Measurements from ENCODE around the gene ERC2.
A peak's percentile ranks its signal among the peaks of the same experiment; 100 is the strongest.

The ERC2 gene

DNA sequence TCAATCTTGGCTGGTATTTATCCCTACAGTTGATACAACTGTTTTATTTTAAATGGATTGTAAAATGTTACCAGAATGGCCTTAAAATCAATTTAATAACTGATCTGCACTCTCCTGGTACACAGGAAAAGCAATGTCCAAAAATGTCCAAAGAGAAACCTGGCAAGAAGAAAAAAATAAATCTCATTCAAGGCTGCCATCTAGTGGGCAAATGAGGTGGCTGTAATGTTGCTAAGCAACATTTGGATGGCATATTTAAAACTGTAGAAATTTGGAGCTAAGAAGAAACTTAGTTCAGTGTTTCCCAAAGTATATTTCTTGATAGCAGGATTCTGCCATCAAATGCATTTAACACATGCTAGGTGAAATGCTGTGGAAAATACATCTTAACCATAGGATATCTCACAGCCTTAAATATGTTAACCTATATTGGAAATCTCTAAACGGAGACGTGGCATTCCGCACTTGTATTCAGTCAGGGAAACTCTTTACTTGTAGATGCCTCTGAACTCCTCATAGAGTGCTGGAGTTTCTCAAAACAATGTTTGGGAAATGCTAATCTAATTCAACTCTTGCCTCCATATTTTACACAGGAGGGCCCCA lies 216.8 kb downstream of the ERC2 start:
- peak; percentile 7 for DNase-seq (ENCODE audit: low spot score)

- no peak for DNase-seq (ENCODE audit: low spot score)
Measured at GRCh38 chr3:56248021-56248420, 220.2 kb downstream of the ERC2 start.

DNA sequence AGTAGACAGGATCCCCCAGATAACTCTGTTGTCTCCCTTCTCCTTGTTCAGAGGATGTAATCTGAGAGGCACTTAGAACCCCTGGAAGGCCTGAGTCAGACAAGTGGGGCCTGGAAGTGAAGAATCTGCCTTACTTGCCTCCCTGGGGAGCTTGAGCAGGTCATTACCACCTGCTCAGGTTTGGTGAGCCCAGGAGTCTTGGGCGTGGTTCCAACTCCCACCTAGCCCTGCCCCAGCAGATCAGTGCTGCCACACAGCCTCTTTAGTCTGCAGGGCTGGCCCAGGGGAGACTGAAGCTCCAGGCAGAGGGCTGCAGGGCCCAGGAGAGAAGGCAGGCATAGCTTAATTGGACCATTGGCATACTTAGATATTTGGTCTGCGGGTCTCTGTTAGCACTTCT lies 230.0 kb downstream of the ERC2 start:
- no peak for DNase-seq (ENCODE audit: low spot score)

- no peak for DNase-seq (ENCODE audit: low spot score)
Measured at GRCh38 chr3:56233742-56234141, 234.5 kb downstream of the ERC2 start.

DNA sequence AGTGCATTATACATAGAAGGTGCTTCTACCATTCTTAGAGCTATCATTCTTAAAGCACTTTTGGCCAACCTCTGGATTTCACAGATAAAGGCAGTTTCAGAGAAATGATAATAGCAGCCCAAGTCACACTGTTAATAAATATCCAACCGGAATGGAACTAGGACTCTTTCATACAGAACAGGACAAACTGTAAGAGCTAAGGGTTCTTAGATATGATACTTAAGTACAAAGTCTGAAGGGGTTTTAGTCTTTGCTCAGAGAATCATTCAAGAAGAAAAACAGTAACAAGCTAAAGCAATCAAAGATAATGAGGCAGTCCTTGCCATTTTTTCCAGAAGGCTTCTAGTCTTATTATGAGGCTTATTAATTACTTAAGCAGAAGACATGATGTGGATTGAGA lies 239.0 kb downstream of the ERC2 start:
- DNase-seq (ENCODE audit: low spot score), result no peak

GRCh38 chr3:56222866-56223265 lies 245.4 kb downstream of the ERC2 start:
- no peak for DNase-seq (ENCODE audit: low spot score)

- no peak for DNase-seq (ENCODE audit: low spot score)
Measured at GRCh38 chr3:56219894-56220805, 248.1 kb downstream of the ERC2 start.

DNA sequence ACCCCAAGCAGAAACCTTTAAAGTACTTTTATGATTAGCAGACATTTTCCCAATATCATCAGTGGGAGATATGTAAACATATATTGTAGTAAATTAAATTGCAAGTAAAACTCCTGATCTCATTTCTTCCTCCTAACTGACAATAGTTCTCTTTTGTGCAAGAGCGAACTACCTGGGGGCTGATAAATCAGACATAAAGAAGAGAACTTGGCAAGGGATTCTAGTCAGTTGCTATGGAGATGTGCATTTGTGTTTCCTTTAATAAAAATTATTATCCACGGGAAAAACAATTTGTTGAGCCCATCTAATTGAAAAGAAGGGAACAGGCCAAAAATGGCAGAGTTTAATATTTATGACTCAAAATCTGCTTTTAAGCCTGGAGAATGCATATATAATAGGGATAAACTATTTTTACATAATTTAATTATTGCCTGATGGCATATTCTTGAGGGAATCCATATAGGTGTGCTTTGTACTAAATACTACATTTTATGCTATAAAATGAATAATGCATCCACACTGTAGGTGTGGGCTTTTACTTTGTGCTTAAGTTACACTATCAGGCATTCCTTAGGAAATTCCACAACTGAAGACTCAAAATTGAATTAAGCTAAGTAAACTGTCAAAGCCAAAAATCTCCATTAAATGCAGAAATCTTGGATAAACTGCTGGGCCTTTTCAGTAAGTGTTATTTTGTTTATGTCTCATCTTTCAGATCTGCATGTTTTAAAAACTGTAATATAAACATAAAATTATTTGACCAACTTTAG lies 258.1 kb downstream of the ERC2 start:
- DNase-seq (ENCODE audit: low spot score), result no peak

DNA sequence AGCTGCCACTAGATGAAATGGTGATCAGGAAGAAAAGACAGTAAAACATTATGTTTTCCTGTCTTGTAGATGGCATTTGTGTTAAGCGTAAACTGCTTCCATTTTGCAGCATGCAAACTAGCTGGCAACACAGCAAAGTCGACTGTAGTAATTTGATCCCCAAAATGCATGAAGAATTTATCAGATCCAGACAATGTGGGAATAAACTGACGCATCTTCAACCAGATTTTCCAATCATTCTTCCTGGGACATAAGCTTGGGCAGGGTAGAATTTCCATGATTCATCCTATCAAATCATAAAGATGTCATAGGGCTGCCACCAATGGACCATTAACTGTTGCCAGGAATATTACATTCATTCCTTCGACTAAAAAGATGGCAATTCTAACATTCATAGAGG lies 260.3 kb downstream of the ERC2 start:
- no peak for DNase-seq (ENCODE audit: low spot score)

GRCh38 chr3:56205406-56205805 lies 262.9 kb downstream of the ERC2 start:
- no peak for DNase-seq (ENCODE audit: low spot score)

GRCh38 chr3:56202997-56203396 lies 265.3 kb downstream of the ERC2 start:
- no peak for DNase-seq (ENCODE audit: low spot score)

GRCh38 chr3:56201407-56201806 lies 266.9 kb downstream of the ERC2 start:
- DNase-seq (ENCODE audit: low spot score), result no peak

DNA sequence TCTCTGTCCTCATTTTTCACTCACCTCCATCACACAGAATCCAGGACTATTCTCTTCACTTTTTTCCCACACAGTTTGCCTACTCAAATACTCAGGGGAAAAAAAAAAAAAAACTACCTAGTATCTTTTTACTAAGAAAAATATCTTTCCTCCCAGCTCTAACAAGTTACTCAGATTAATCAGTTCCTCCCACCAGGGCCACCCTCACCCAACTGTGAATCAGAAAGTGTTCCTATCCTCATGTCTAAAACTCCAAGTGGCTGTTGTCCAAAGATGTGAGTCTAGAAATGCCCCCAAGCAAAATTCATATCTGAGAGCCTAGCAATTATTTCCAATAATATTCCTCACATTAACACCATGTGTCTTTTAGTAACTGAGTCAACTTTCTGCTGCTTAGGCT lies 268.0 kb downstream of the ERC2 start:
- DNase-seq (ENCODE audit: low spot score), result no peak

DNA sequence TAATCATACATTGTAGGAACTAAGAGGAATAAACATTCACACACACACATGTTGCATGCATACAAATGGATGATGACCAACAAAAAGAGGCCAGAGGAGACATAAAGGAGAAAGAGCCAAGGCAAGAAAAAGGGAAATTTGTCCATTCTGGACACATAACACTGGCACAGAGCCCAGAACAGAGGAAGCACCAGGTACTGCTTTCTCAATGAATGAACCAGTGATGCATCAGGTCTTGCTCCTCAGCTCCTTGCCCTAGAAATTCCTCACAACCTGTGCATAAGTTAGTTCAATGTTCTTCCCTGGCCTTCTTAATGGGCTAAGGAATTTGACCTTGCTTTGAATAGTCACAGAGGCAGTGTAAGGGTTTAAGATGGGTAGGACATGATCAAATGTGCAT lies 270.3 kb downstream of the ERC2 start:
- no peak for DNase-seq (ENCODE audit: low spot score)

GRCh38 chr3:56197259-56197965 lies 270.9 kb downstream of the ERC2 start:
- DNase-seq (ENCODE audit: low spot score), result no peak

DNA sequence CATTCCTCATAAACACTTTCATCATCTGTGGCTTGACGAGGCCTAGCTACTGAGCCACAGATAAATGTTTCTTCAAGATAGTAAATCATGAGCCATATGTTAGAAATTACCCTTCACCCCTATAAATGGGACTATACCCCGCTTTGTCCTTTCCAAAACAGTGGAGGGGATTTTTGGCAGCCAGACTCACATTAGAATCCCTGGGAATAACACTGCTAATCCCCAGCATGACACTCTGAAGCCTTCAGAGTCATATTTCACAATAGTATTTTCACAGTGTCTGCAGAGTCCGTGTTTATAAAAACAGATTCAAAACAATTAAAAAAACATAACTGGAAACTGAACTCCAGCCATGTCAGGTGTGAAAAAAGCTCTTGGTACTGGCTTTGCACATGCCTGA lies 271.6 kb downstream of the ERC2 start:
- DNase-seq (ENCODE audit: low spot score), result no peak

- DNase-seq (ENCODE audit: low spot score), result no peak
Measured at GRCh38 chr3:56193519-56193918, 274.7 kb downstream of the ERC2 start.

- no peak for DNase-seq (ENCODE audit: low spot score)
Measured at GRCh38 chr3:56192001-56192400, 276.3 kb downstream of the ERC2 start.

DNA sequence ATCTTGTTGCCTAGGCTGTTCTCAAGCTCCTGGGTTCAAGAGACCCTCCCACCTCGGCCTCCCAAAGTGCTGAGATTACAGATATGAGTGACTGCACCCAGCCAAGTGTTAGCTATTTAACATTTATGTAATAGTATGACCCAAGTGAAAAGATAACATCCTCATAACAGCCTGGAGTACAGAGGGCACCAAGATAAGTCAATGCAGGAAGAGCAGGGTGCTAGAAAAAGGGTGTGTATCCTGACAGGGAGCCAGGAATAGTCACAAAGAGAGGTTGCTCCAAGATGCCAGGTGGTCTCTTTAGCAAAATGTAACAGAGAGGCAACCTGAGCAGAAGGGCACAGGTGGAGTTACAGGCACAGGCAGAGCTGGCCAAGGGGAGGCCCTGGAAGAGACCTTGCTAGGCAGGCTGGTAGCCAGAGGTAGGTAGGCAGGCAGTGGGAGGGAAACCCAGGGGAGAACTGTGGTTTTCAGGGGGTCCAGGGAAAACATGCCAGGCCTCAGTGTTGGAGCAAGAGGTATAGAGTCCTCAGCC lies 277.4 kb downstream of the ERC2 start:
- DNase-seq (ENCODE audit: low spot score), result no peak

DNA sequence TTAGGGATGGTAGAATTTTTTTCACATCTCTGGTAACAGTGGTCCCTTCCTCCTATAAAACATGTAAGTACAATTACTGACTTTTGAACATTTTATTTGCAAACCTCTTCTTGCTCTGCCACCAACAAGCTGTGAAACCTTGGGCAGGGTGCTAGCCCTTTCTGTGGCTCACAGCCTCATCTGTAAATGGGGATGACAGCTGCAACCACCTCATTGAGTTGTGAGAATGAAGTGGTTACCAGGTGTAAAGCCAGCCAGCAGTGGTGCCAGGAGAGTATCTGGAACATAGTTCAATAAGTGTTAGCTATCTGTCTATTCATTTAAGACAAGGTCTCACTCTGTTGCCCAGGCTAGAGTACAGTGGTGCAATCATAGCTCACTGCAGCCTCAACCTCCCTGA lies 278.1 kb downstream of the ERC2 start:
- no peak for DNase-seq (ENCODE audit: low spot score)

DNA sequence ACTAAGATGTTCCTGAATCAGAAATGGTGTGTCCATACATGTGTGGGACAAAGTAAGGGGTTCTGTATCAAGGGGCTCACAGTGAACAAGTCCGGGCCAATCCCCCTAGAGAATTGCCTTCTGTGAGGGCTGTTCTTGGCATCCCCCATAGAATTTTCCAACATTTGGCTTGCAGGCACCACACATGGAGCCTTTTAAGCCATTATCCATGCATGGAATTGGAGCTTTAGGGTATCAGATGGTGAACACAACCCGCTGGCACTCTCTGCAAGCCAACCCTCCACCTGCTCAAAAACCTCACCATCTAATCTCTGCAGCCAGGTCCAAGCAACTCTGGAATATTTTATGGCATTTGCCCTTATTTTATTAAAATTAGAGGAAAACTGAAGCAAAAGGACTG lies 278.7 kb downstream of the ERC2 start:
- no peak for DNase-seq (ENCODE audit: low spot score)

- no peak for DNase-seq (ENCODE audit: low spot score)
Measured at GRCh38 chr3:56188201-56188600, 280.1 kb downstream of the ERC2 start.

Measured in HuH-7 (cell line).